NT2/D1 (cell line): ENCODE data around the gene TBC1D22A.
"Not testable (repeated sequence)": the region's sequence is repeated elsewhere in the genome, so short reads cannot be mapped to it uniquely, and the experiment has no call there.

Experiments
- DNase-seq: peaks from one replicate; pipeline ENCODE4 v3.0.0-alpha.2; 2011; ENCODE audit warnings: low read depth, low spot score
- H3K27me3 ChIP-seq: 2 replicates; pipeline ENCODE4 v1.6.0; 2011; ENCODE audit warnings: mild to moderate bottlenecking; ENCODE audit not compliant: insufficient read length, insufficient read depth
- H3K36me3 ChIP-seq: 2 replicates; pipeline ENCODE4 v1.6.1; 2011; ENCODE audit warnings: mild to moderate bottlenecking, low read length, mixed read lengths; ENCODE audit not compliant: insufficient read depth, insufficient read length
- H3K4me1 ChIP-seq: 2 replicates; pipeline ENCODE4 v1.5.1; 2011; ENCODE audit not compliant: insufficient read depth, insufficient read length
- H3K4me3 ChIP-seq: 2 replicates; pipeline ENCODE4 v1.5.1; 2011; ENCODE audit warnings: low read depth; ENCODE audit not compliant: insufficient read length
- H3K9ac ChIP-seq: 2 replicates; pipeline ENCODE4 v1.6.0; 2011; ENCODE audit warnings: low read depth; ENCODE audit not compliant: insufficient read length
- H3K9me3 ChIP-seq: 2 replicates; pipeline ENCODE4 v1.5.1; 2011; ENCODE audit warnings: mild to moderate bottlenecking, low read length; ENCODE audit not compliant: insufficient read depth
- SUZ12 ChIP-seq: IDR thresholded peaks from 2 replicates; pipeline ENCODE4 v1.6.1; 2011; ENCODE audit not compliant: insufficient read length, insufficient read depth; ENCODE audit errors: extremely low read depth
- YY1 ChIP-seq: IDR thresholded peaks from 2 replicates; pipeline ENCODE4 v1.6.1; 2011; ENCODE audit not compliant: insufficient read length, insufficient read depth
- ZNF274 ChIP-seq: IDR thresholded peaks from 2 replicates; pipeline ENCODE4 v1.6.1; 2011; ENCODE audit warnings: mild to moderate bottlenecking, low read depth, low read length

TBC1D22A gene

GRCh38 chr22:47139790-47140119 lies 377.3 kb downstream of the TBC1D22A start:
- no peaks in the 10 kb centered on the region for H3K27me3 ChIP-seq
- H3K9me3 ChIP-seq: no peaks in the 10 kb centered on the region
- H3K9ac ChIP-seq: no peak overlapping the region
- no peak for TF ChIP-seq SUZ12
- TF ChIP-seq ZNF274: no peak
- no peak for TF ChIP-seq YY1
- DNase-seq: no peak
- no peak overlapping the region for H3K4me3 ChIP-seq
- no peaks in the 10 kb centered on the region for H3K4me1 ChIP-seq
- H3K36me3 ChIP-seq: no peaks in the 10 kb centered on the region

- H3K9me3 ChIP-seq, H3K4me1 ChIP-seq, H3K9ac ChIP-seq, DNase-seq, H3K4me3 ChIP-seq, H3K27me3 ChIP-seq, H3K36me3 ChIP-seq: not testable (repeated sequence)
Measured at GRCh38 chr22:47140975-47141374, 378.5 kb downstream of the TBC1D22A start.

- TF ChIP-seq ZNF274 (no peak), YY1 (no peak), SUZ12 (no peak)
- Histone ChIP-seq H3K27me3 (no peaks in the 10 kb centered on the region), H3K9me3 (no peaks in the 10 kb centered on the region), H3K9ac (no peak overlapping the region), H3K4me1 (no peaks in the 10 kb centered on the region), H3K36me3 (no peaks in the 10 kb centered on the region), H3K4me3 (no peak overlapping the region)
- DNase-seq: no peak
Measured at GRCh38 chr22:47142427-47143046, 380.1 kb downstream of the TBC1D22A start.

GRCh38 chr22:47143249-47143938 lies 380.9 kb downstream of the TBC1D22A start:
- no peaks in the 10 kb centered on the region for H3K27me3 ChIP-seq
- no peak overlapping the region for H3K4me3 ChIP-seq
- no peak overlapping the region for H3K9ac ChIP-seq
- DNase-seq: no peak
- H3K4me1 ChIP-seq: no peaks in the 10 kb centered on the region
- no peaks in the 10 kb centered on the region for H3K36me3 ChIP-seq
- no peaks in the 10 kb centered on the region for H3K9me3 ChIP-seq
- no peak for TF ChIP-seq ZNF274
- TF ChIP-seq SUZ12: no peak
- TF ChIP-seq YY1: no peak

GRCh38 chr22:47144076-47144765 lies 381.8 kb downstream of the TBC1D22A start:
- no peak overlapping the region for H3K9ac ChIP-seq
- no peaks in the 10 kb centered on the region for H3K36me3 ChIP-seq
- H3K9me3 ChIP-seq: no peaks in the 10 kb centered on the region
- H3K27me3 ChIP-seq: no peaks in the 10 kb centered on the region
- peaks cover 2% of the 10 kb centered on the region for H3K4me1 ChIP-seq
- DNase-seq: no peak
- TF ChIP-seq SUZ12 (no peak), YY1 (no peak), ZNF274 (no peak)
- no peak overlapping the region for H3K4me3 ChIP-seq

- H3K9me3 ChIP-seq: no peaks in the 10 kb centered on the region
- peaks cover 2% of the 10 kb centered on the region for H3K4me1 ChIP-seq
- no peak overlapping the region for H3K4me3 ChIP-seq
- no peaks in the 10 kb centered on the region for H3K27me3 ChIP-seq
- H3K9ac ChIP-seq: no peak overlapping the region
- no peak for DNase-seq
- TF ChIP-seq SUZ12: no peak
- no peak for TF ChIP-seq YY1
- no peak for TF ChIP-seq ZNF274
- no peaks in the 10 kb centered on the region for H3K36me3 ChIP-seq
Measured at GRCh38 chr22:47144791-47145425, 382.5 kb downstream of the TBC1D22A start.

GRCh38 chr22:47145883-47146282 lies 383.4 kb downstream of the TBC1D22A start:
- Histone ChIP-seq H3K4me1 (peaks cover 2% of the 10 kb centered on the region), H3K36me3 (no peaks in the 10 kb centered on the region), H3K9me3 (no peaks in the 10 kb centered on the region), H3K9ac (no peak overlapping the region), H3K27me3 (no peaks in the 10 kb centered on the region), H3K4me3 (no peak overlapping the region)
- DNase-seq: no peak
- no peak for TF ChIP-seq SUZ12
- TF ChIP-seq ZNF274: no peak
- no peak for TF ChIP-seq YY1
